Activated CD8-positive, alpha-beta T cell treated with anti-CD3 and anti-CD28 coated beads for 36 hours (primary cell): ENCODE data around the gene PLXNB2. TPM values are rescaled to one million over a fixed set of nuclear protein-coding genes. Genes with fewer than 3 reads are reported as not detected.

Experiments used
- ATAC-seq: fragments of 200-7000 bp; cut with Tn5 transposase; one replicate; pipeline ENCODE4 v1.10.0; 2021; ENCODE audit warnings: mild to moderate bottlenecking, moderate library complexity
- CTCF ChIA-PET: fragments of 350-600 bp; sonication (Branson Sonifier 250); formaldehyde crosslinking; loops from one replicate; lab custom pipeline; 2021; ENCODE audit warnings: antibody characterized with exemption; lab: Charles Lee
- POLR2A ChIA-PET: fragments of 350-600 bp; sonication (Branson Sonifier 250); formaldehyde crosslinking; loops from one replicate; lab custom pipeline; 2021; ENCODE audit warnings: antibody characterized with exemption; lab: Charles Lee
- DNase-seq: peaks from one replicate; pipeline ENCODE4 v3.0.0-alpha.2; 2020
- H3K27ac Mint-ChIP-seq: one replicate; pipeline ENCODE4 v1.8.0; 2021; ENCODE audit warnings: mild to moderate bottlenecking, mixed read lengths
- H3K27me3 Mint-ChIP-seq: one replicate; pipeline ENCODE4 v1.8.0; 2021; ENCODE audit warnings: mixed read lengths
- H3K36me3 Mint-ChIP-seq: one replicate; pipeline ENCODE4 v1.8.0; 2021; ENCODE audit warnings: low read depth, mixed read lengths
- H3K4me1 Mint-ChIP-seq: one replicate; pipeline ENCODE4 v1.8.0; 2021; ENCODE audit warnings: low read depth, mixed read lengths
- H3K4me3 Mint-ChIP-seq: one replicate; pipeline ENCODE4 v1.8.0; 2021; ENCODE audit warnings: mild to moderate bottlenecking, moderate library complexity, mixed read lengths
- H3K9me3 Mint-ChIP-seq: one replicate; pipeline ENCODE4 v1.8.0; 2021; ENCODE audit warnings: mixed read lengths
- intact Hi-C: fragments of 100-400 bp; cut with micrococcal nuclease; formaldehyde crosslinking; loops from one replicate; pipeline ENCODE4 v1.10.0; 2022
- total RNA-seq, 2 experiments: library from RNA; stranded (reverse); gene quantifications; one replicate each; pipeline ENCODE4 v1.2.3, GENCODE V29; 2021
- TF ChIP-seq, protein P1 (sequence below): fragments of 200-600 bp; IDR thresholded peaks from one replicate; pipeline ENCODE4 v1.8.0; 2022; ENCODE audit warnings: antibody characterized with exemption, mild to moderate bottlenecking

PLXNB2 gene
- total RNA-seq, 2 experiments from 2014 or later: 22.1 to 26.4 TPM

DNA sequence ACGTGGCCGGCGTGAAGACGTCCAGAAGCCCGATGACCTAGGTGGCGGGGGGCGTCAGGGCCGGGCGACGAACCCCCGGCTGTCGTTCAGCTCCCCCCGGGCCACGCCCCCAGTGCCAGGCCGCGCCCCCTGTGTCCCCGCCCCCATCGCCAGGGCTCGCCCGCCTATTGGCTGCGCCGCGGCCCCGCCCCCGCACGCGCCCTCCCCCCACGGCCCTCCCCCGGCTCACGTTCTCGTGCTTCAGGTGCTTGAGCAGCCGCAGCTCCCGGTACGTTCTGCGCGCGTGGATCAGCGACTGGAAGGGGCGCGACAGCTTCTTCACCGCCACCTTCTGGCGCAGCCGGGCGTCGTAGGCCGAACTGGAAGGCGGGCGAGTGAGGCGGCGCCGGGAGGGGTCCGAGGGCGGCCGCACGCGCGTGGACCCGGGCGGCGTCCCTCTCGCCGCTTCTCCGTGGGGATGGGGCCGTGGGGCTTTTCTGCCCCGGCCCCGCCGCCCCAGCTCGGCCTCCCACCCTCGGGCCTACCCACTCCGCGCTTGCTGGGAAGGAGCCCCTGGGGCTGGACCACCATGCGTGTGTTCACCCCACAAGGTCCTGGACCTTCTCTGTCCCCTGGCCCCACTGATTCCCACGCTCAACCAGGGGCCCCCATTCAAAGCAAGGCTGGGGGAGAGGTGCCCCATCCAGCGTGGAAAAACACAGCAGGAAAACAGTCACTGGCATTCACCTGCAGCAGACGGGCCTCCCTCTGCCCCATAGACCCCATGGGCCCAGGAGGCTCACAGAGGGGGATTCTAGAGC is 39.7 kb downstream of the PLXNB2 start:
- H3K4me1 Mint-ChIP-seq: peaks cover 8% of the 10 kb centered on the region
- no peak overlapping the region for H3K4me3 Mint-ChIP-seq
- DNase-seq (peak; percentile 54), ATAC-seq (peak; percentile 8)
- intact Hi-C loops: no loop called here
- no peaks in the 10 kb centered on the region for H3K36me3 Mint-ChIP-seq
- POLR2A ChIA-PET: interaction anchor here (0.6 to 0.9 kb wide), 3 partner anchors 12 to 16 kb away, joined by 3 read pairs; no protein-coding TSS in a partner anchor
- peaks cover 13% of the 10 kb centered on the region for H3K27me3 Mint-ChIP-seq
- TF ChIP-seq, protein P1, sequence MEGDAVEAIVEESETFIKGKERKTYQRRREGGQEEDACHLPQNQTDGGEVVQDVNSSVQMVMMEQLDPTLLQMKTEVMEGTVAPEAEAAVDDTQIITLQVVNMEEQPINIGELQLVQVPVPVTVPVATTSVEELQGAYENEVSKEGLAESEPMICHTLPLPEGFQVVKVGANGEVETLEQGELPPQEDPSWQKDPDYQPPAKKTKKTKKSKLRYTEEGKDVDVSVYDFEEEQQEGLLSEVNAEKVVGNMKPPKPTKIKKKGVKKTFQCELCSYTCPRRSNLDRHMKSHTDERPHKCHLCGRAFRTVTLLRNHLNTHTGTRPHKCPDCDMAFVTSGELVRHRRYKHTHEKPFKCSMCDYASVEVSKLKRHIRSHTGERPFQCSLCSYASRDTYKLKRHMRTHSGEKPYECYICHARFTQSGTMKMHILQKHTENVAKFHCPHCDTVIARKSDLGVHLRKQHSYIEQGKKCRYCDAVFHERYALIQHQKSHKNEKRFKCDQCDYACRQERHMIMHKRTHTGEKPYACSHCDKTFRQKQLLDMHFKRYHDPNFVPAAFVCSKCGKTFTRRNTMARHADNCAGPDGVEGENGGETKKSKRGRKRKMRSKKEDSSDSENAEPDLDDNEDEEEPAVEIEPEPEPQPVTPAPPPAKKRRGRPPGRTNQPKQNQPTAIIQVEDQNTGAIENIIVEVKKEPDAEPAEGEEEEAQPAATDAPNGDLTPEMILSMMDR: peak; percentile 27
- CTCF ChIA-PET: interaction anchor here (0.6 to 3.1 kb wide), 5 partner anchors 12 to 258 kb away, joined by 3 to 22 read pairs (median 3); partner anchors contain the start of genes HDAC10 and SCO2
- no peak overlapping the region for H3K27ac Mint-ChIP-seq
- no peaks in the 10 kb centered on the region for H3K9me3 Mint-ChIP-seq

DNA sequence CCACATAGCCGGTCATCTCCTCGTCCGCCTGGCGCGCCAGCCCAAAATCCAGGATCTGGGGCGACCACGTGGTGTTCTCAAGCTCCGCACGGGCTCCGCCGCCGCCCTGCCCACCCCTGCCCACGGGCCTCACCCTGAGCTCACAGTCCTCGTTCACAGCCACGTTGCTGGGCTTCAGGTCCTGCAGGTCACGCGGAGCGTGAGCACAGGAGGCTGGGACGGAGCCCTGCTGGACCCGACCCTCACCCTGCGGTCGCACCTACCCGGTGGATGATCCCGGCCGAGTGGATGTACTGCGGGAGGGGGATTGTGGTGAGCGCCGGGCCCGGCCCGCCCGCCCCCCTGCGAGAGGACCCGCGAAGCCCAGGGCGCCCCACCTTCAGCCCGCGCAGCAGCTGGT is 40.5 kb downstream of the PLXNB2 start:
- DNase-seq (no peak), ATAC-seq (no peak)
- Mint-ChIP-seq H3K4me1 (peaks cover 14% of the 10 kb centered on the region), H3K4me3 (no peak overlapping the region), H3K9me3 (no peaks in the 10 kb centered on the region), H3K36me3 (no peaks in the 10 kb centered on the region), H3K27ac (no peak overlapping the region), H3K27me3 (peaks cover 16% of the 10 kb centered on the region)
- POLR2A ChIA-PET: interaction anchor here (0.9 kb wide), 1 partner anchor 16 kb away, joined by 3 read pairs; no protein-coding TSS in a partner anchor
- TF ChIP-seq, protein P1: no peak
- CTCF ChIA-PET: interaction anchor here (1.1 to 3.1 kb wide), 4 partner anchors 11 to 259 kb away, joined by 3 to 22 read pairs (median 5); partner anchors contain the start of genes HDAC10 and SCO2
- intact Hi-C loops: no loop called here

DNA sequence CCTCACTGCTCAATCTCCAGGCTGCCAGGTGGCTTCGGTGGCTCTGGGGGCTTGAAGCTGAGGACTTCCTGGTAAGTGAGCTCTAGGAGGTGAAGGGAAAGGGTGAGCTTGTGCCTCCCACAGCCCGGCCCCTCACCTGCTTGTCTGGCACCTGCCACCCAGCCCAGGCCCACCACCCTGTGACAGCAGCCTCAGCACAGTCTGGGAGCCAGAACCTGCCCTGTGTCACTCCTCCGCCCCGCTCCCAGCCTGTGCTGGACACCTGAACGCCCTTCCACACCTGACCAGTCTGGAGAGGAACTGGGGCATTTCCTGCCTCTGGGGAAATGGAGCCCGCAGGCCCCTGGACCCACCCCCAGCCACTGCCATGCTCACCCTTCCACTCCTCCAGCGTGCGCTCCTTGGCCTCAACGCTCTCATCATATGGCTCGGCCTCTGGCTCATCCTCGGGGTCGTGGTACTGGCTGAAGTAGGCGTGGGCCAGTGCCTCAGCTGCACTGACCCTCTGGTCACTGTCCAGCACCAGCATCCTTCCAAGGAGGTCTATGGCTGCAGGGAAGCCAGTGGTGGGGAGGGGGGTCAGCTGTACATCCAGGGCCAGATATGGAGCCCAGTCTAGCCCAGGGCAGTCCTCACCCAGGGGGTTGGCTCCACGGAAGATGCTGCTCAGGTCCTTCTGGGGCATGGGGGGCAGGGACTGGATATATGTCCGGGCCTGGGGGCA is 42.3 kb downstream of the PLXNB2 start:
- Mint-ChIP-seq H3K4me1 (peaks cover 12% of the 10 kb centered on the region), H3K27ac (no peak overlapping the region), H3K4me3 (no peak overlapping the region), H3K9me3 (no peaks in the 10 kb centered on the region), H3K27me3 (peaks cover 15% of the 10 kb centered on the region), H3K36me3 (no peaks in the 10 kb centered on the region)
- DNase-seq (no peak), ATAC-seq (no peak)
- POLR2A ChIA-PET: no interaction called here
- TF ChIP-seq, protein P1: no peak
- intact Hi-C loops: no loop called here
- CTCF ChIA-PET: interaction anchor here (1.8 kb wide), 1 partner anchor 13 kb away, joined by 7 read pairs; no protein-coding TSS in a partner anchor

- ATAC-seq (no peak), DNase-seq (no peak)
- Mint-ChIP-seq H3K27ac (no peak overlapping the region), H3K27me3 (peaks cover 15% of the 10 kb centered on the region), H3K9me3 (no peaks in the 10 kb centered on the region), H3K36me3 (no peaks in the 10 kb centered on the region), H3K4me1 (peaks cover 9% of the 10 kb centered on the region), H3K4me3 (no peak overlapping the region)
- POLR2A ChIA-PET: no interaction called here
- intact Hi-C loops: no loop called here
- CTCF ChIA-PET: interaction anchor here (1.5 kb wide), 1 partner anchor 12 kb away, joined by 4 read pairs; no protein-coding TSS in a partner anchor
- TF ChIP-seq, protein P1: no peak
These were observed 43.2 kb downstream of the PLXNB2 start for GRCh38 chr22:50264104-50264745.
